IPS-20b (cell line): Measurements from ENCODE around the gene EPN3.

Experiments
- H3K27ac ChIP-seq: one replicate; pipeline ENCODE4 v1.5.1; 2013; ENCODE audit warnings: low read length
- H3K27me3 ChIP-seq: 2 replicates; pipeline ENCODE4 v1.6.1; 2013; ENCODE audit warnings: mild to moderate bottlenecking, low read length, inconsistent platforms; ENCODE audit not compliant: insufficient read depth
- H3K36me3 ChIP-seq: 2 replicates; pipeline ENCODE4 v1.6.1; 2013; ENCODE audit warnings: low read depth, mild to moderate bottlenecking, inconsistent platforms, low read length, moderate library complexity; ENCODE audit not compliant: insufficient read depth
- H3K4me1 ChIP-seq: 2 replicates; pipeline ENCODE4 v1.6.1; 2013; ENCODE audit warnings: mild to moderate bottlenecking, control low read depth, inconsistent platforms, low read length, moderate library complexity; ENCODE audit not compliant: insufficient read depth
- H3K4me3 ChIP-seq: 2 replicates; pipeline ENCODE4 v1.5.1; 2013; ENCODE audit warnings: mild to moderate bottlenecking, low read length, inconsistent platforms
- H3K9ac ChIP-seq: 2 replicates; pipeline ENCODE4 v1.6.1; 2013; ENCODE audit warnings: low read depth, mild to moderate bottlenecking, inconsistent platforms, low read length, moderate library complexity
- H3K9me3 ChIP-seq: 2 replicates; pipeline ENCODE4 v1.6.1; 2013; ENCODE audit warnings: mild to moderate bottlenecking, low read depth, low read length, inconsistent platforms; ENCODE audit not compliant: insufficient read depth

Gene EPN3

DNA sequence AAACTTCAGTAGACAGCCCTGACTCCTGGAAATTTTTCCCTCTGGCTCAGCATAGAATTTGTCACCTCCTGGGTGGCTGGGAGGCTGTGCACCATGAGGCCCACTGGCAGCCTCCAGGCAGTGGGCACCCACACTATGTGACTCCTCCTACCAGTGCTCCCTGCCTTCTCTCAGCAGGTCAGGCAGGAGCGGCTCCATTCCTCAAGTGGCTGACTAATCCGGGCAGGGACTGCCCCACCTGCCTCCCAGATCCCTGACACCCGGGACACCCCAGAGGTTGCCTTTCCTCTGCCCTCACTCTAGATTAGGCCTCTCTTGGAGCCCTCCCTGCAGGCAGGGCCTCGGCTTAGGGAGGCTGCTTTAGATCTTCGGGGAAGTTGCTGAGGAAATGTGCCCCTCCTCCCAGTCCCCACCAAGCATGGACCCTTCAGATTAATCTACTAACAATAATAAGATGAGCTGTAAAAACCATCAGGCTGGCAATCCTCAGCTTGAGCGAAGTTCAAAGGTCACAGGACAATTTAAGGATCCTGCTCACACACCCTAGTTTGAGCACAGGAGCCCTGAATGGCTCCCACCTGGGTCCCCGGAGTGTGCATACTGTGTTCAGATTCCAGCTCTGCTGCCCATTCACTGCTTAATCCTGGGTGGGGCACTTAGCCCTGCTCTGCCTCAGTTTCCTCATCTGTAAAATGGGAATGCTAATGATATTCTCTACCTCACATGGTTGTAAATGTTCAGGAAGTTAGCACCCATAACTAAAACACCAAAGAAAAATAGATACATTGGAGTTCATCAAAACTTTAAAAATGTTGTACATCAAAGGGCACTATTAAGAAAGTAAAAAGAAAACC lies 34.3 kb upstream of the EPN3 start:
- no peaks in the 10 kb centered on the region for H3K9me3 ChIP-seq
- H3K27ac ChIP-seq: no peak overlapping the region
- peaks cover under 1% of the 10 kb centered on the region; the same call in 1 of the 2 replicates for H3K4me1 ChIP-seq
- no peak overlapping the region for H3K4me3 ChIP-seq
- no peaks in the 10 kb centered on the region for H3K27me3 ChIP-seq
- H3K36me3 ChIP-seq: no peaks in the 10 kb centered on the region
- H3K9ac ChIP-seq: no peak overlapping the region

DNA sequence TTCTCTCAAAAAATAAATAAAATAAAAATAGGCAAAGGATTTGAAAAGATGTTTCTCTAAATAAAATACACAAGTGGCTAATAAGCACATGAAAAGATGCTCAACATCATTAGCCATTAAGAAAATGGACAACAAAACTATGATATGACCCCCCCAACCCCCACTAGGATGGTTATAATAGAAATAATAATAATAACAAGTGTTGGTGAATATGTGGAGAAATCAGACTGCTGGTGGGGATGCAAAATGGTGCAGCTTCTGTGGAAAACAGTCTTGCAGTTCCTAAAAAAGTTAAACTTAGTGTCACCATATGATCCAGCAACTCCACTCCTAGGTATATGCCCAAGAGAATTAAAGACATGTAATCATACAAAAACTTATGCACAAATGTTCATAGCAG lies 33.3 kb upstream of the EPN3 start:
- H3K27me3 ChIP-seq: no peaks in the 10 kb centered on the region
- H3K36me3 ChIP-seq: no peaks in the 10 kb centered on the region
- no peak overlapping the region for H3K9ac ChIP-seq
- H3K27ac ChIP-seq: no peak overlapping the region
- H3K4me3 ChIP-seq: no peak overlapping the region
- peaks cover 10% of the 10 kb centered on the region; the same call in 1 of the 2 replicates for H3K4me1 ChIP-seq
- no peaks in the 10 kb centered on the region for H3K9me3 ChIP-seq

DNA sequence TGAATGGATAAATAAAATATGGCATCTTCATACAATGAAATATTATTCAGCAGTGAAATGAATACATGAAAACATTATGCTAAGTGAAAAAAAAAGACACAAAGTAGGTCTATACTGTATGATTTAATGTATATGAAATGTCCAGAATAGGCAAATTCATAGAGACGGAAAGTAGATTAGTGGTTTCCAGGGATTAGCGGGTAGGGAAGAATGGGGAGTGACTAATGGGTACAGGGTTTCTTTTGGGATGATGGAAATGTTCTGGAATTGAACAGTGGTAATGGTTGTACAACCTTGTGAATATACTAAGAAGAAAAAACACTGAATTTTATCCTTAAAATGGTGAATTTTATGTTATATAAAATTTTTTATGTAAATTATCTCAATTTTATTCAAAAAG lies 32.8 kb upstream of the EPN3 start:
- Histone ChIP-seq H3K9me3 (no peaks in the 10 kb centered on the region), H3K36me3 (no peaks in the 10 kb centered on the region), H3K27ac (no peak overlapping the region), H3K9ac (no peak overlapping the region), H3K27me3 (no peaks in the 10 kb centered on the region), H3K4me3 (no peak overlapping the region), H3K4me1 (peaks cover 10% of the 10 kb centered on the region; the same call in 1 of the 2 replicates)

DNA sequence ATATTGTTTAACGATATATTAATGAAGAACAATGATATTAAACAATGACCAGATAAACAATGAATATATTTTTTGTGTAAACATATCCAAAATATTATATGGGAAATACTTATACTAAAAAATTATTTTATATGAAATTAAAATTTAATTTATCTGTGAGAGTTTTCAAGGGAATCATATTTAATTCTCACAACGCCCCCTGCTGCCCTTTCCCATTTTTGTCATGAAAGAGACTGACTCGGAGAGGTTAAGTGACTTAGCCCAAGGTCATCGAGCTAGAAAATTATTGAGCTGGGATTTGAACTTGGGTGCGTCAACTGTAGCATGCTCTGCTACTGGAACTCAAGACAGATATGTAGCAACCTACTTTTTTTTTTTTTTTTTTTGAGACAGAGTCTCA lies 31.5 kb upstream of the EPN3 start:
- Histone ChIP-seq H3K9me3 (no peaks in the 10 kb centered on the region), H3K4me3 (no peak overlapping the region), H3K9ac (no peak overlapping the region), H3K27me3 (no peaks in the 10 kb centered on the region), H3K27ac (no peak overlapping the region), H3K36me3 (no peaks in the 10 kb centered on the region), H3K4me1 (peaks cover 10% of the 10 kb centered on the region; the same call in 1 of the 2 replicates)

DNA sequence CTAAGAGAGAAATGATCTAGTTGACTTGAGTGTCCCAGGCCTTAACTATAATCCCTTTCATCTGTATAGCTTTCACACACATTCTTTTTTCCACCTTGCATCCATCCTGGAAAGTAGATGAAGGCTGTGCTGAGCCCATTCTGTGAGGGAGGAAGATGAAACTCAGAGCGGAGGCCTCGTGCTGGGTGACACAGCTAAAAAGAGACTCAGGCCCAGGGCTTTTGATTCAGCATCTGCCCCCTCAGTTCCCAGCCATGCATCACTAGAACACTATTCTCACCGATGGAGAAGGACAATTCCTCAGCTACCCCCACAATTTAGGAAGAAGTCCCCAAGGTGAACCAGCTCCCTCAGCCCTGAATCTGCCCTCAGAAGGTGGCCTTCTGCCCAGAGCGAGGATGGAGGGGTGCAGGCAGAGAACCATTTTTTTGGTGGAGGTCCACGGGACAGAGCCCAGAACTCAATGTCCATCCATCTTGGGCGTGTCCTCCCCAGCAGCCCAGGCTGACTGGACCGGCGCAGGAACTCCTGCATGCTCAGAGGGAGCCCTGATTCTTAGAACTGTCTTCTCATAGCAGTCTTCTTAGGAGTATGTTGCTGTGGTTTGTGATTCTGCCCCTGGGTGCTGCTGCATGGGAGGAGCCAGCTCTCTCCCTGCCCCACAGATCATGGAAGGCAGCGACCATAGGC lies 30.1 kb upstream of the EPN3 start:
- Histone ChIP-seq H3K9ac (no peak overlapping the region), H3K9me3 (no peaks in the 10 kb centered on the region), H3K4me3 (no peak overlapping the region), H3K27ac (no peak overlapping the region), H3K4me1 (peaks cover 10% of the 10 kb centered on the region; the same call in 1 of the 2 replicates), H3K36me3 (no peaks in the 10 kb centered on the region), H3K27me3 (no peaks in the 10 kb centered on the region)

DNA sequence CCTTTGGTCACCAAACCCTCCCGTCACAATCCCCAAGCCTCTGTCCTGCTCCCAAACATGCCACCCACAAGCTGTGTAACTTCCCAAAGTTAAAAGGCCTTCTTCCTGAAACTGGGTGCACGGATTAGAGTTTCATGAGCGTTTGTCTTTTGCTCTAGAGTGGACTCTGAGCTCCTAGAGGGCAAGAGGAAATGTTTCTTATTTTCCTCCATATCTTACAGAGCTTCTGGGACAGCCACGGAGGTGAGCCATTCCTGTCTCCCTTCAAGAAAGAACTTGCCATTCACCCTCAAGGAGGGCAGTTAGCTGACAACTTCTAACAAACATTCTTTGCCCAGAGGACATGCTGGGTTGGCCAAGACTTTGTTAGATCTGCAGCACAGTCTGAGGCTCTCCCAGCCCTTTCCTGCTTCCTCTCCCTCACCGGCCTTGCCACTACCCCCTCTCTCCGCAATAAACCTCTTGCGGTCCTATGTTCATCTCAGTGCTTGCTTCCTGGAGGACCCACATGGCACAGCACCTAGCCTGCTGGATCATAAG lies 26.9 kb upstream of the EPN3 start:
- no peaks in the 10 kb centered on the region for H3K36me3 ChIP-seq
- no peak overlapping the region for H3K9ac ChIP-seq
- H3K4me3 ChIP-seq: no peak overlapping the region
- no peaks in the 10 kb centered on the region for H3K9me3 ChIP-seq
- peaks cover 18% of the 10 kb centered on the region; the same call in 1 of the 2 replicates for H3K4me1 ChIP-seq
- no peaks in the 10 kb centered on the region for H3K27me3 ChIP-seq
- no peak overlapping the region for H3K27ac ChIP-seq

DNA sequence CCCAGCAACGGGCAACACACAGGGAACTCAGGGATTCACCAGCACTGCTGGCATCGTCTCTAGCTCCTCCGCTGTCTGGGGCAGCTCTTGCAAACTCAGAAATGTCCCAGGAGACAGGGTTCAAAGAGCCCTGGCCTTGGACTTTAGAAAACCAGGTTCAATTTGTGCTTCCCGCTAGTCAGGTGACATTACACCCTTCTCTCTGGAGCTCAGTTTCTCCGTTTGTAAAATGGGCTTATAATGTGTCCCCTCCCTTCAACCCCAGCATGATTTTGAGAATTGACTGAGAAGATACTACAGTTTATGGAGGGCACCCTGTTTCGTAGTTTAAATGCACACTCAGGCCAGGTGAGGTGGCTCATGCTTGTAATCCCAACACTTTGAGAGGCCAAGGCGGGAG lies 26.2 kb upstream of the EPN3 start:
- Histone ChIP-seq H3K36me3 (no peaks in the 10 kb centered on the region), H3K9ac (no peak overlapping the region), H3K4me3 (no peak overlapping the region), H3K27ac (no peak overlapping the region), H3K4me1 (peaks cover 18% of the 10 kb centered on the region; the same call in 1 of the 2 replicates), H3K27me3 (no peaks in the 10 kb centered on the region), H3K9me3 (no peaks in the 10 kb centered on the region)

DNA sequence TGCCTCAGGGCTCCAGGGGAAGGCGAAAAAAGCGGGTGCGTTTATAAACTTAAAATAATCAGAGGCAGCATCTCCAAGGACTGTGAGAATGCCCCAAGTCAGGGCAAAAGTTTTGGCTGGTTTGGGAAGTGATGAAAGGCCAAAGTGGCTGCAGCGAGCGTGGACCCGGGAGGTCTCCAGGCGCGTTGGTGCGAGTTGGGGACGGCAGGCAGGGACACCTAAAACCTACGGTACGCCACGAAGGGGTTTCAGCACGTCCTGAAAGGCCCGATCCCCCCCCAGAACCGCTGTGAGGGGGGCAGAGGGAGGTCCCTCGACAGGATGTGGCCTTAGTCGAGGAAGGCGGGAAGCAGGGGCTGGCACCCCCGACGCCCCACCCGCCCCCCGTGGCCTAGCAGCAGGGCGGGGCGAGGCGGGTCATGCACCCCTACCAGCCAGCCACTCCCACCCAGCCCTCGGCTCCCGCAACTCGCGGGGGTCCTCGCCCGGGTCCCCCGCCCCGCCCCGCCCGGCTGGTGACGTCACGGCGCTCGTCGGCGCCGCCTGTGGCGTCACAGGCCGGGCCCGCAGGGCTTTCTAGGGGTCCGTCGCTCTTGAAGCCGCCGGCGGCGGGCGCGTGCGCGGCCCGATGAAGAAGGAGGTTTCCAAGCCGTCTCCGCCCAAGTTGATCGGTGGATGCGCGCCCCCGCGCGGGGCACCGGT lies 24.5 kb upstream of the EPN3 start, which contains the start of gene MYCBPAP:
Gene MYCBPAP (plus strand): TSS at position 569 of the 702 bp plus-strand sequence. CDS start 236 bp downstream, outside the sequence.
- H3K4me1 ChIP-seq: peaks cover 18% of the 10 kb centered on the region; the same call in 1 of the 2 replicates
- H3K4me3 ChIP-seq: peak within 1 kb of the TSS; percentile 84
- H3K36me3 ChIP-seq: no peaks in the 10 kb centered on the region
- H3K27me3 ChIP-seq: no peaks in the 10 kb centered on the region
- no peak within 1 kb of the TSS for H3K27ac ChIP-seq
- H3K9me3 ChIP-seq: no peaks in the 10 kb centered on the region
- H3K9ac ChIP-seq: peak within 1 kb of the TSS; percentile 82; the same call in 1 of the 2 replicates

DNA sequence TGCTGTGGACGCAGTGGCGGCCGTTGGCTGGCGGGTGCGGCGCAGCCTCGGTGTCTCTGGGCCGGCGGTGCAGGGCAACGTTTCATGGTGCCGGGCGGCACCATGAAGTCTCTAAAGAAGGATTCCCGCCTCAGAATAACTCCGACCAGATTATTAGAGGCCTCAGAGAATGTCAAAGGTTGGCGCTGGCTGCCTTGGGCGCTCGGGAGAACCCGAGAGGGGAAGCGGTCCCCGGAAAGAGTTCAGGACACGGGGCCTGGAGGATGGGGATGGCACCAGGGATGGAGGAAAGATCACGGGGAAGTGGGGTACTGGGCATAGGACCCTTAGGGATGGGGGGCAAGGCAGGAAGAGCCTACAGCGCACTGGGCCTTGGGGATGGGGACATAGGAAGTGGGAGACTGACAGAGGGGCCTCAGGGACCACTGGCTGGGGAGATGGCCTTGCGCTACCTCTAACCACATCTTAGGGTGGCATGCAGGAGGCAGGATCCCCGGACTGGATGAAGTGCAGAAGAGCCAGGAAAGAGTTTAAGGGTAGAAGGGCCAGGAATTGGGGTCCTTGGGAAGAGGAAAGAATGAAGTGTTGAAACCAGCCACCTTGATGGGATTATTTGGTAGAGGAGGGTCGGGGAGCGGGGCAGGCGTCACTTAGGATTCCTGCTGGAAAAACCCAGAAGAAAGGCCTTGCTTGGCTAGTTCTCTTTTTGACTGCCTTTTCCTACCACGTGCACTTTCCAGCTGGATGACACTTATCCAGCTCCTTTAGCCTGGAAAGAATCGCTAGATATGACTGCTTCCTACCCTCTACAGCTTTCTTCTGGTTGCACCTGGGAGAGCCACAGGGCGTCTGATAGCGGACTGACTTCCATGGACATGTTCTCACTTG lies 23.7 kb upstream of the EPN3 start:
- peak overlapping the region; percentile 84 for H3K4me3 ChIP-seq
- H3K9ac ChIP-seq: peak overlapping the region; percentile 82; the same call in 1 of the 2 replicates
- no peaks in the 10 kb centered on the region for H3K27me3 ChIP-seq
- no peak overlapping the region for H3K27ac ChIP-seq
- no peaks in the 10 kb centered on the region for H3K36me3 ChIP-seq
- no peaks in the 10 kb centered on the region for H3K9me3 ChIP-seq
- H3K4me1 ChIP-seq: peaks cover 11% of the 10 kb centered on the region; the same call in 1 of the 2 replicates

DNA sequence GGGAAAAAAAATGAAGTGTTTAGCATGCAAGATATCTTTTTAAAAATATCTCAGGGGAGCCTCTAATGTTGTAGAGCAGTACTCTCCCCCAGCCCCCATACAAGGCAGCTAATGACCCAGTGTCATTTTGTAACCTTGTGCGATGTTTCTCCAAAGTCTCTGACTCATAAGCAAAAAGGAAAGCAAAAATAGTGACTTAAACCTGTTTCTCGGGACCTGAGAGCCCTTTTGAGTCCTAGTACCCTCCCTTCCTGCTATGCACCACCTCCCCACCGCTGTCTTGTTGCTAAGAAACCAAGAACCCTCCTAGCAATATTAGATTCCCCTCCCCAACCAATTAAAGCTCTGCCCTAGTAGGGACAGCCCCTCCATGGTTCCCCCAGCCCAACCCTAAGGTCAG lies 21.5 kb upstream of the EPN3 start:
- peaks cover 11% of the 10 kb centered on the region; the same call in 1 of the 2 replicates for H3K4me1 ChIP-seq
- no peaks in the 10 kb centered on the region for H3K36me3 ChIP-seq
- no peak overlapping the region for H3K4me3 ChIP-seq
- no peak overlapping the region for H3K9ac ChIP-seq
- H3K27me3 ChIP-seq: no peaks in the 10 kb centered on the region
- no peak overlapping the region for H3K27ac ChIP-seq
- no peaks in the 10 kb centered on the region for H3K9me3 ChIP-seq
